HepG2 (cell line): ENCODE data around the gene PRKCZ. TPM values are rescaled to one million over a fixed set of nuclear protein-coding genes. Genes with fewer than 3 reads are reported as not detected.

Experiments
- ATAC-seq: fragments of 200-7000 bp; cut with Tn5 transposase; 3 replicates; pipeline ENCODE4 v1.9.1; 2020; ENCODE audit warnings: mild to moderate bottlenecking, moderate library complexity
- BruUV-seq: library from RNA; stranded (reverse); fragments of 400-500 nt; replicated peaks from 2 replicates; lab custom pipeline; 2021; lab: Mats Ljungman, UMichigan
- CTCF ChIA-PET: fragments of 300-600 bp; formaldehyde crosslinking; extraction: SDS; loops from one replicate; lab custom pipeline; 2021; ENCODE audit warnings: low total read pairs, inconsistent platforms, low intra/inter-chr PET ratio; lab: Yijun Ruan, JAX
- POLR2A ChIA-PET: fragments of 350-600 bp; sonication (Branson Sonifier 250); formaldehyde crosslinking; loops from one replicate; lab custom pipeline; 2020; ENCODE audit warnings: antibody characterized with exemption, inconsistent platforms; lab: Yijun Ruan, JAX
- DNase-seq: peaks from one replicate; pipeline ENCODE4 v3.0.0-alpha.2; 2015; ENCODE audit warnings: low spot score
- FAIRE-seq: peaks from 3 replicates; lab custom pipeline; 2011; peaks lifted over from hg19 to GRCh38; lab: Jason Lieb, UNC
- H2AFZ ChIP-seq: one replicate; pipeline ENCODE4 v1.6.1; 2011; ENCODE audit warnings: low read length, inconsistent platforms
- H3K27ac ChIP-seq: fragments of 300-600 bp; 3 replicates; pipeline ENCODE4 v1.8.0; 2011; ENCODE audit warnings: mixed run types, mild to moderate bottlenecking, mixed read lengths, low read length, inconsistent platforms; ENCODE audit not compliant: insufficient read depth; ENCODE audit errors: extremely low read length
- H3K27me3 ChIP-seq, 2 experiments: fragments of 200-600 bp in 1 of 2; 2 replicates in 1 of 2; 3 replicates in 1 of 2; pipeline versions ENCODE4 v1.6.0 to v1.8.0; 2011; ENCODE audit warnings: low read length in 2 of 2, mild to moderate bottlenecking in 2 of 2, moderate library complexity in 2 of 2, inconsistent platforms in 1 of 2; ENCODE audit not compliant: insufficient read depth in 2 of 2, control insufficient read depth in 1 of 2
- H3K36me3 ChIP-seq, 2 experiments: fragments of 200-600 bp in 1 of 2; replicated peaks in 1 of 2; 2 replicates in 1 of 2; 3 replicates in 1 of 2; pipeline versions ENCODE4 v1.5.1 to v1.8.0; 2011; ENCODE audit warnings: low read length in 2 of 2, inconsistent platforms in 1 of 2; ENCODE audit not compliant: insufficient read depth in 2 of 2, control insufficient read depth in 1 of 2
- H3K4me1 ChIP-seq: 2 replicates; pipeline ENCODE4 v1.5.1; 2012; ENCODE audit warnings: low read length, inconsistent platforms; ENCODE audit not compliant: insufficient read depth
- H3K4me2 ChIP-seq: 2 replicates; pipeline ENCODE4 v1.6.0; 2011; ENCODE audit warnings: low read depth, low read length, inconsistent platforms
- H3K4me3 ChIP-seq, 3 experiments: fragments of 200-600 bp in 1 of 3; sonication (generic), shearing (Covaris generic) in 1 of 3; replicated peaks in 1 of 3; 2 replicates each; pipeline ENCODE4 v1.5.1; 2011 to 2016; ENCODE audit warnings: low read length in 3 of 3, inconsistent platforms in 2 of 3, low read depth in 2 of 3, mild to moderate bottlenecking in 2 of 3, control low read depth in 1 of 3, mixed read lengths in 1 of 3; ENCODE audit not compliant: insufficient read depth in 1 of 3
- H3K79me2 ChIP-seq: one replicate; pipeline ENCODE4 v1.6.1; 2011; ENCODE audit warnings: low read length, inconsistent platforms; ENCODE audit not compliant: insufficient read depth
- H3K9ac ChIP-seq: 2 replicates; pipeline ENCODE4 v1.6.0; 2011; ENCODE audit warnings: mild to moderate bottlenecking, low read depth, low read length, inconsistent platforms; ENCODE audit not compliant: insufficient read depth
- H3K9me3 ChIP-seq: 2 replicates; pipeline ENCODE4 v1.5.1; 2012; ENCODE audit warnings: mild to moderate bottlenecking, low read length
- H4K20me1 ChIP-seq: 2 replicates; pipeline ENCODE4 v1.6.0; 2011; ENCODE audit warnings: inconsistent platforms, mild to moderate bottlenecking, low read length, moderate library complexity; ENCODE audit not compliant: insufficient read depth
- CAMTA2 ChIP-seq: sonication (generic); formaldehyde crosslinking; IDR thresholded peaks from 2 replicates; pipeline ENCODE4 v1.4.0; 2020; ENCODE audit warnings: mild to moderate bottlenecking, missing genetic modification reagents, borderline replicate concordance
- CBX1 ChIP-seq: IDR thresholded peaks from one replicate; pipeline ENCODE4 v1.6.1; 2016; ENCODE audit warnings: antibody characterized with exemption, low read depth
- CREB3 ChIP-seq: sonication (generic); formaldehyde crosslinking; IDR thresholded peaks from 2 replicates; pipeline ENCODE4 v1.5.0; 2020; ENCODE audit warnings: missing genetic modification reagents
- FOXA3 ChIP-seq: IDR thresholded peaks from 2 replicates; pipeline ENCODE4 v1.6.1; 2016; ENCODE audit warnings: missing genetic modification reagents, missing compliant biosample characterization
- FOXP4 ChIP-seq: sonication (generic); formaldehyde crosslinking; IDR thresholded peaks from 2 replicates; pipeline ENCODE4 v1.4.0; 2020; ENCODE audit warnings: missing genetic modification reagents
- HCFC1 ChIP-seq: fragments of 150-350 bp; IDR thresholded peaks from 2 replicates; pipeline ENCODE4 v1.6.1; 2014; ENCODE audit warnings: low read depth, low read length
- HNRNPK ChIP-seq: fragments of 200-400 bp; formaldehyde crosslinking; IDR thresholded peaks from 2 replicates; pipeline ENCODE4 v1.6.1; 2018; ENCODE audit warnings: low read length, low read depth, moderate library complexity, mild to moderate bottlenecking; ENCODE audit not compliant: poor library complexity, severe bottlenecking
- KDM1A ChIP-seq: IDR thresholded peaks from 2 replicates; pipeline ENCODE4 v1.6.1; 2016; ENCODE audit warnings: missing compliant biosample characterization
- MATR3 ChIP-seq: sonication (generic); formaldehyde crosslinking; IDR thresholded peaks from 2 replicates; pipeline ENCODE4 v1.4.0; 2020; ENCODE audit warnings: missing genetic modification reagents
- RARG ChIP-seq: sonication (generic); formaldehyde crosslinking; IDR thresholded peaks from 2 replicates; pipeline ENCODE4 v1.4.0; 2020; ENCODE audit warnings: low read depth, mild to moderate bottlenecking, missing genetic modification reagents
- RFX5 ChIP-seq: IDR thresholded peaks from 2 replicates; pipeline ENCODE4 v1.6.1; 2011; ENCODE audit warnings: low read depth, low read length, improper control_type of control experiment
- SATB2 ChIP-seq: sonication (generic); formaldehyde crosslinking; IDR thresholded peaks from 2 replicates; pipeline ENCODE4 v1.5.0; 2020; ENCODE audit warnings: missing genetic modification reagents
- SPEN ChIP-seq: sonication (generic); formaldehyde crosslinking; IDR thresholded peaks from 2 replicates; pipeline ENCODE4 v1.5.1; 2020; ENCODE audit warnings: low read depth, mild to moderate bottlenecking, missing genetic modification reagents
- ZNF124 ChIP-seq: sonication (generic); formaldehyde crosslinking; IDR thresholded peaks from 2 replicates; pipeline ENCODE4 v1.4.0; 2020; ENCODE audit warnings: missing genetic modification reagents
- ZNF207 ChIP-seq: fragments of 450-650 bp; IDR thresholded peaks from 2 replicates; pipeline ENCODE4 v1.6.1; 2016; ENCODE audit warnings: antibody characterized with exemption, borderline replicate concordance
- ZNF44 ChIP-seq: sonication (generic); formaldehyde crosslinking; IDR thresholded peaks from 2 replicates; pipeline ENCODE4 v1.5.1; 2020; ENCODE audit warnings: mild to moderate bottlenecking, missing genetic modification reagents
- ZNF468 ChIP-seq: sonication (generic); formaldehyde crosslinking; IDR thresholded peaks from 2 replicates; pipeline ENCODE4 v1.8.0; 2022; ENCODE audit warnings: mild to moderate bottlenecking, moderate library complexity, missing genetic modification reagents
- ZNF616 ChIP-seq: sonication (generic); formaldehyde crosslinking; IDR thresholded peaks from 2 replicates; pipeline ENCODE4 v1.5.0; 2020; ENCODE audit warnings: low read depth, mild to moderate bottlenecking, missing genetic modification reagents
- ZNF83 ChIP-seq: sonication (generic); formaldehyde crosslinking; IDR thresholded peaks from 2 replicates; pipeline ENCODE4 v1.4.0; 2020; ENCODE audit warnings: missing genetic modification reagents, mild to moderate bottlenecking, borderline replicate concordance
- WGBS: methylation state at CpG from one replicate; pipeline ENCODE4 v1.1.6; 2017; ENCODE audit warnings: low lambda C conversion rate; 5-methylcytosine and 5-hydroxymethylcytosine counted together
- in situ Hi-C: cut with HindIII; loops from 2 replicates; pipeline ENCODE4 v1.10.0; 2017; ENCODE audit warnings: low pct_unique_long_range_greater_than_20kb; ENCODE audit not compliant: extremely low pct_ligation_motif_present
- intact Hi-C: fragments of 100-400 bp; cut with micrococcal nuclease; formaldehyde crosslinking; loops from one replicate; pipeline ENCODE4 v1.10.0; 2022; ENCODE audit not compliant: unreplicated experiment
- polyA plus RNA-seq, 8 experiments: library from polyadenylated mRNA; depleted of rRNA in 3 of 8; stranded (reverse) in 7 of 8; unstranded in 1 of 8; fragments of >200 nt; fragmentation: Illumina TruSeq in 4 of 8; extraction: Trizol in 4 of 8; gene quantifications; 2 replicates each; pipeline versions ENCODE4 v1.2.1 to v1.2.3, GENCODE V29; 2011 to 2016; ENCODE audit warnings: low read depth in 4 of 8, missing spikeins in 1 of 8, mixed read lengths in 1 of 8; ENCODE audit not compliant: insufficient read depth in 1 of 8
- total RNA-seq, 5 experiments: library from RNA; depleted of rRNA; stranded (reverse); fragments of >200 nt; fragmentation: Illumina TruSeq; extraction: Trizol; gene quantifications; 2 replicates each; pipeline ENCODE4 v1.2.3, GENCODE V29; 2016; ENCODE audit warnings: low read depth in 1 of 5
- TF ChIP-seq, protein P1 (sequence below): sonication (generic); formaldehyde crosslinking; IDR thresholded peaks from 2 replicates; pipeline ENCODE4 v1.8.0; 2022; ENCODE audit warnings: missing genetic modification reagents, mild to moderate bottlenecking, inconsistent platforms, borderline replicate concordance

Gene PRKCZ
- total and polyA plus RNA-seq, 2 of the 13 experiments (the other 11 are each of a cell fraction or from before 2014, with no cell fraction given) = 34.7 to 85.2 TPM

GRCh38 chr1:2021550-2021949, 28.7 kb upstream of the PRKCZ start:
- no TSS peak for BruUV-seq
- H3K27me3 ChIP-seq = peaks cover 31 to 90% of the 10 kb centered on the region in 2 experiments
- TF ChIP-seq RFX5 = no peak
- TF ChIP-seq FOXA3 (CRISPR knock-in tag) = no peak
- TF ChIP-seq SPEN (CRISPR knock-in tag) = no peak
- TF ChIP-seq CREB3 (CRISPR knock-in tag) = no peak
- TF ChIP-seq ZNF207 = no peak
- TF ChIP-seq CBX1 = no peak
- TF ChIP-seq FOXP4 (CRISPR knock-in tag) = no peak
- TF ChIP-seq ZNF83 (CRISPR knock-in tag) = no peak
- no peak for TF ChIP-seq ZNF124 (CRISPR knock-in tag)
- no peak for TF ChIP-seq ZNF616 (CRISPR knock-in tag)
- TF ChIP-seq ZNF44 (CRISPR knock-in tag) = no peak
- TF ChIP-seq HNRNPK = no peak
- TF ChIP-seq MATR3 (CRISPR knock-in tag) = no peak
- TF ChIP-seq RARG (CRISPR knock-in tag) = no peak
- TF ChIP-seq HCFC1 = no peak
- no peak for TF ChIP-seq KDM1A (CRISPR knock-in tag)
- TF ChIP-seq, protein P1, sequence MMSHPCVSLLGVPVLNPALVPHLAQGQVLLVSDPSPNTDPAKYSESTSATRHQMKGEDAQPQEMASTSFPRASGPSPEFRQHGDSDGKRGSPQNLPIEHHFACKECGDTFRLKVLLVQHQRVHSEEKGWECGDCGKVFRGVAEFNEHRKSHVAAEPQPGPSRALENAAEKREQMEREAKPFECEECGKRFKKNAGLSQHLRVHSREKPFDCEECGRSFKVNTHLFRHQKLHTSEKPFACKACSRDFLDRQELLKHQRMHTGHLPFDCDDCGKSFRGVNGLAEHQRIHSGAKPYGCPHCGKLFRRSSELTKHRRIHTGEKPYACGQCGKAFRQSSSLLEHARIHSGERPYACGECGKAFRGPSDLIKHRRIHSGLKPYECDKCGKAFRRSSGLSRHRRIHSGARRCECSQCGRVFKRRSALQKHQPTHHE (CRISPR knock-in tag) = no peak
- no peak for TF ChIP-seq SATB2 (CRISPR knock-in tag)
- no peak for TF ChIP-seq ZNF468 (CRISPR knock-in tag)
- TF ChIP-seq CAMTA2 (CRISPR knock-in tag) = no peak
- TF ChIP-seq, all 625 proteins: peak for 0
- Histone ChIP-seq H3K27ac (no peak overlapping the region), H3K4me1 (peaks cover 7% of the 10 kb centered on the region), H3K9ac (no peak overlapping the region), H2AFZ (no peak overlapping the region), H3K4me3 (no peak overlapping the region), H3K36me3 (no peaks in the 10 kb centered on the region), H3K79me2 (no peaks in the 10 kb centered on the region), H3K9me3 (no peaks in the 10 kb centered on the region), H3K4me2 (no peak overlapping the region), H4K20me1 (0 out of 2 replicates have a peak, but pooled peaks cover 4% of the 10 kb centered on the region)
- DNase-seq (no peak), FAIRE-seq (no peak), ATAC-seq (no peak)
- intact Hi-C loops (no loop called here), in situ Hi-C loops (no loop called here)
- WGBS = 43% methylated on average over 6 of the region's 25 CpGs
- POLR2A ChIA-PET = no interaction called here
- CTCF ChIA-PET = no interaction called here
